HTERT RPE-1 (cell line): Measurements from ENCODE around the gene MAS1.
"Not testable (repeated sequence)": the region's sequence is repeated elsewhere in the genome, so short reads cannot be mapped to it uniquely, and the experiment has no call there.

Experiments
- in situ Hi-C: fragments of 300-500 bp; cut with MboI; formaldehyde crosslinking; loops from 4 replicates; pipeline ENCODE4 v1.14.3; 2020; ENCODE audit warnings: low sequenced_read_pairs

The MAS1 gene

GRCh38 chr6:159915397-159915796 is 24.6 kb downstream of the MAS1 start:
- in situ Hi-C loops: no loop called here

- in situ Hi-C loops: no loop called here
These were observed 25.4 kb downstream of the MAS1 start for GRCh38 chr6:159916237-159916636.

DNA sequence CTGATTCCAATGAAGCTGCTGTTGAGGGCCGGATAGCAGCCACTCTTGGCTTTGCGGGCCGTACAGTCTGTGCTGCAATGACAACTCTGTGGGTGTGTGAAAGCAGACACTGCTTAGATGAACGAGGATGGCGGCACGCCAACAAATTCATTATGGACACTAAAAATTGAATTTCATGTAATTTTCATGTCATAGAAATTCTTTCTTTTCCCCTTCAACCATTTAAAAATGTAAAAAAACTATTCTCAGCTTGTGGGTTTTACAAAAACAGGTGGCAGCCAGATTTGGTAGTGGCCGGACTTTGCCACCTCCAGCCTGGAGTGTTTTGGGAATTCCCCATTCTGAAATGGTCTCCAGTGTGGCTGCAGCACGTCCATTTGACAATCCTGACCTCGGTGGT is 26.0 kb downstream of the MAS1 start:
- in situ Hi-C loops: no loop called here

DNA sequence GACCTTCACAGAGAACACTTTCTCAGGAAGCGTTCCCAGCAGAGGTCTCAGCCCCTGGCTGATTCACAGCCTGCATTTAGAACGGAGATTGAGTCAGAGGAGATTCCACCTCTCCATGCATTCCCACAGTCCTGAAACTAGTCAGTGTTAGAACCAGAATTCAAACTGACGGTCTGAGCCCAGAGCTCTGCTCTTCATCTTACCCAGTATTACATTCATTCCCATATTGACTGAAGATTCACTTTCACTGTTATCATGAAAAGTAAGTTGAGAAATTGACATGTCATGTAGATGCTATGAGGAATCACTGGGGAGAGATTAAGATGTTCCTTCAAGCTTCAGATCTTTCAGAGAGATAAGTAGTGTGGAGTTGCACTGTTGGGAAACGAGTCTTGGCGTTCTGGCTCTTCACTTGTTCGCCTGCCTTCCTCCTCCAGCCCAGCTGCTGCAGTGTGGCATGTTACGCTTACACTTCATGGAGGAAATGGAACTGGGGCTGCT is 28.3 kb downstream of the MAS1 start:
- in situ Hi-C loops: no loop called here

DNA sequence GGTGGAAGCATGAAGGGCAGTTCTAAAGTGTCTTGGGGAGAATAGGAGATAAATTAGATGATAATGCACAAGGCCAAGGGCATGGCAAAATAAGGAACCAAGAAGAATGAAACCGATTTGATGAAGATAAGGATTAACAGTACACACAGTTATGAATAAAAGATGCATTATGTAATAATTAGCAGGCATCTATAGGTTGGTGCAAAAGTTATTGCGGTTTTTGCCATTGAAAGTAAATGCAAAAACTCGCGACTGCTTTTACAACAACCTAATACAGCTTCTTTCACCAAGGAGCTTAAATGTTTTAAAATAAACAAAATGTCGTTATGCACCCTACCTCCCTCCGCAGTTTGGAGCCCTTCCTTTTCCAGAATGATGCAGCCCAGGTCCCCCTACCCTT is 29.0 kb downstream of the MAS1 start:
- in situ Hi-C loops: no loop called here

GRCh38 chr6:159924150-159924549 is 33.4 kb downstream of the MAS1 start:
- in situ Hi-C loops: not testable (repeated sequence)

GRCh38 chr6:159926542-159927203 is 35.9 kb downstream of the MAS1 start:
- in situ Hi-C loops: no loop called here

GRCh38 chr6:159929819-159930218 is 39.0 kb downstream of the MAS1 start:
- in situ Hi-C loops: no loop called here

- in situ Hi-C loops: no loop called here
These were observed 40.3 kb downstream of the MAS1 start for GRCh38 chr6:159931112-159931511.

GRCh38 chr6:159931846-159932245 is 41.1 kb downstream of the MAS1 start:
- in situ Hi-C loops: no loop called here

- in situ Hi-C loops: no loop called here
These were observed 42.3 kb downstream of the MAS1 start for GRCh38 chr6:159933077-159933476.

GRCh38 chr6:159934181-159934580 is 43.4 kb downstream of the MAS1 start:
- in situ Hi-C loops: no loop called here

DNA sequence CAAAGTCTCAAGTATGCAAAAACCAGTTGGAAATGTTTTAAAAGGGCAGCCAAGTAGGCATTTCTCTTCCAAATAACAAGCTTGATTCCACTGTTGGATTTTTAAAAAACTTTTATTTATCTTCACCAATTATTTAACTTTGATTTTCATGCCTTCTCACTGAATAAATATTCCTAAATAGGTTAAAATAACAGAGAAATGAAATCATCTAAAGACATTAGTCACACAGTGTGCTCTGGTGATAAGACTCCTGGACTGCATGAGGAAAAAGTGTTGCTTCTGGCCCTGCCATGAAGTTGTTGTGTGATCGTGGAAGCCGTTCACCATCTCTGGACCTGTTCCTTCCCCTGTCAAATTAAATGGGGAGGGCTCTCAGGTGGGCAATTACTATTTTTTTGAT is 44.3 kb downstream of the MAS1 start:
- in situ Hi-C loops: no loop called here

GRCh38 chr6:159935633-159936032 is 44.8 kb downstream of the MAS1 start:
- in situ Hi-C loops: no loop called here

DNA sequence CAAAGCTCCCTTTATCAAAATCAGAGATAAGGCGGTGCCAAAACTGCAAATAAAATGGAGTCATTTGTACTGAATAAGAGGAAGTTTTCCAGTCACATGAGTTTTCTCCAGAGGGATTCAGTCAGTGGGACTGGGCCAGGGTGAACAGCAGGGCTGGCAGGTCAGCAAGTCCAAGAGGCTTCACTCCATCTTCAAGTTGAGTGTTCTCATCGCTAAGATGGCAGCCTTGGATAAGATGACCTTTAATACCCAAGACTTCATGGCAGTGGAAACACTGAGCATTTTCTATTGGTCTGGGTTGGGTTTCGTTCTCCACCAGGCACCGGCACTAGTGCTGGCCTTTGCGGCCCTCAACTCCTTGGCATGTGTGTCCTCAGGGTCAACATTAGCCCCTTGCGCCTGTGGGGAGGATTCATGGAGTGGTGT is 48.8 kb downstream of the MAS1 start:
- in situ Hi-C loops: no loop called here
